Body of pancreas (tissue), 4 donors: Measurements from ENCODE around the gene CHN2. TPM values are rescaled to one million over a fixed set of nuclear protein-coding genes. Genes with fewer than 3 reads are reported as not detected.

Experiments used
- ATAC-seq: fragments of 150-250 bp; one replicate; pipeline ENCODE4 v1.9.1; 2016
- DNase-seq, 4 donors: peaks; one replicate each; pipeline ENCODE4 v3.0.0-alpha.2; 2019
- H3K27ac ChIP-seq, 4 donors: fragments of 200-600 bp; sonication (generic); 1 replicate in 3 of 4; 2 replicates in 1 of 4; pipeline versions ENCODE4 v1.5.1 to v1.6.1; 2016 to 2019; ENCODE audit warnings: mild to moderate bottlenecking in 1 of 4, mixed read lengths in 1 of 4, moderate library complexity in 1 of 4
- H3K27me3 ChIP-seq, 2 donors: fragments of 200-600 bp; sonication (generic); one replicate each; pipeline ENCODE4 v1.6.0; 2016; ENCODE audit warnings: mild to moderate bottlenecking in 1 of 2
- H3K36me3 ChIP-seq, 2 donors: fragments of 200-600 bp; sonication (generic); replicated peaks in 1 of 2; 2 replicates each; pipeline ENCODE4 v1.5.1; 2016; ENCODE audit warnings: low read depth in 2 of 2; ENCODE audit not compliant: insufficient read depth in 1 of 2
- H3K4me1 ChIP-seq: fragments of 200-600 bp; sonication (generic); one replicate; pipeline ENCODE4 v1.6.0; 2016
- H3K4me3 ChIP-seq, 2 donors: fragments of 200-600 bp; sonication (generic); 1 replicate in 1 of 2; 2 replicates in 1 of 2; pipeline ENCODE4 v1.5.1; 2016 to 2019
- H3K9me3 ChIP-seq, 3 donors: fragments of 200-600 bp; sonication (generic); 1 replicate in 2 of 3; 2 replicates in 1 of 3; pipeline ENCODE4 v1.5.1; 2016
- POLR2A ChIP-seq, 3 donors: fragments of 450-650 bp; IDR thresholded peaks; one replicate each; pipeline ENCODE4 v1.6.1; 2016; ENCODE audit warnings: antibody characterized with exemption in 3 of 3, mild to moderate bottlenecking in 2 of 3
- WGBS, 2 donors: methylation state at CpG; one replicate each; pipeline ENCODE4 v1.1.5; 2017; 5-methylcytosine and 5-hydroxymethylcytosine counted together
- intact Hi-C: fragments of 100-400 bp; cut with DNase I; formaldehyde crosslinking; loops from one replicate; pipeline ENCODE4 v1.15.1; 2023
- total RNA-seq, 2 donors: library from RNA; depleted of rRNA; stranded (reverse); fragments of >200 nt; gene quantifications; one replicate each; pipeline ENCODE4 v1.1.0, GENCODE V29; 2016
- TF ChIP-seq, protein P1 (sequence below), 7 experiments: fragments of 450-650 bp in 4 of 7; fragments of 200-600 bp in 3 of 7; sonication (generic) in 3 of 7; IDR thresholded peaks; one replicate each; pipeline ENCODE4 v1.5.1; 2016 to 2019; ENCODE audit warnings: antibody characterized with exemption in 7 of 7

The CHN2 gene
- total RNA-seq, 2 donors from 2014 or later, result 55.7 to 58.6 TPM

DNA sequence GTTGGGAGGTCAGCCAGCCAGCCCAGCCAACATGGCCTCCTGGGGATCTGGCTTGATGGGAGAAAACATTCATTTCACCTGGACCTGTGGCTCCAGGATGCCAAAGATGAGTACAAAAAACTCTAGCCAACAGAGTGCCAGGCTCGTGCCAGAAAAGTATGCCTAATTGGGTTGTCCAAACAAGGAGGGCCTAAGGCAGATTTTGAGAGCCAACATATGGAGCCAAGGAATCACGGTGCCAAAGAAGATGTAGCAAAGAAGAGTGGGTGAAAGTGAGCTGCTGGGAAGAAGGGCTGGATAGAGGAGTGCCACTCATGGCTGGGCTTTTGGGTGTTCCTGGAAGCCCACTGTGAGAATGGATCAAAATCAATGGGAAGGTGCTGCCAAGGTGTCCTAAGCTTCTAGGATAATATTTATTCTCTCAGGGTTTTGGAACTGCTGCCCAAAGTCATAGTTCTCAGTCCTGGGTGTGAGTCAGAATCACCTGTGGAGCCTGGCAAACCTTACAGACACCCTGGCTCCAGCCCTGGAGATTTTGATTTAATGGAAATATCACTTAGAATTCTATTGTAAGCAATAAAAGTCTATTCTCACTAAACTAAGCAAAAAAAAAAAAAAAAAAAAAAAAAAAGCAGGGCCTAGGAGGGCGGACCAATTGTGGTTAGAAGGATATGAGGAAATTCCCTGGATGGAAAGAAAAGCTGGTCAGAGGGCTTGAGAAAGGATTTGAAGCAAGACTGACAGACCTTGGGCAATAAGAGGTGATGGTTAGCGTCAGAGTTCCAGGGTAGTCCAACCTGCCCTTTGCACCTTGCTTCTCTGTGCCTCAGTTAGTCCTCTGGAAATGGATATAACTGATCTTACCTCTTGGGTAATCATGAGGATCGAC is 186.9 kb downstream of the CHN2 start:
- intact Hi-C loops, result no loop called here
- no peak for DNase-seq

DNA sequence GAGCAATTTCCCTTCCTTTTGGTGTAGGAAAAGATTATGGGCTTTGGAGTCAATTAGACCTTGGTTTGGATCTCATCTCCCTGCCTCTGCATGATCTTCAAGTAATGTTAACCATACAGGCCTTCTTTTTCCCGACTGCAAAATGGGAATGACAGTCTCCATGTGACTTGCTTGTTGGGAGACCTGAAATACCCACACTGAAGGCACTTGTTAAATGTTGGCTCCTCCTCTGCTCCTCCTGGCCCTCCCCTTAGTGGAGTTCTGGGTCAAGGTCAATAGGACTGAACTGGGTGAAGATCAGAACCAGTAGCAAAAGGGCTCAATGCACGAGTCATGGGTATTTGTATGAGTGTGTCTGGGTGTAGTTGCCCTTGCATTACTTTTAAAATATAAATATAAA is 189.7 kb downstream of the CHN2 start:
- WGBS, 2 donors, result 58 to 67% methylated on average over 2 of the region's 2 CpGs

More for the DNA sequence above, 186.9 kb downstream of the CHN2 start:
- WGBS, 2 donors, result 76 to 79% methylated on average over 5 of the region's 5 CpGs
- H3K36me3 ChIP-seq, result no peaks in the 10 kb centered on the region
- peaks cover 57% of the 10 kb centered on the region for H3K4me1 ChIP-seq
- no peak for TF ChIP-seq POLR2A (IDR thresholded peaks at IDR 0.05)
- TF ChIP-seq, protein P1, sequence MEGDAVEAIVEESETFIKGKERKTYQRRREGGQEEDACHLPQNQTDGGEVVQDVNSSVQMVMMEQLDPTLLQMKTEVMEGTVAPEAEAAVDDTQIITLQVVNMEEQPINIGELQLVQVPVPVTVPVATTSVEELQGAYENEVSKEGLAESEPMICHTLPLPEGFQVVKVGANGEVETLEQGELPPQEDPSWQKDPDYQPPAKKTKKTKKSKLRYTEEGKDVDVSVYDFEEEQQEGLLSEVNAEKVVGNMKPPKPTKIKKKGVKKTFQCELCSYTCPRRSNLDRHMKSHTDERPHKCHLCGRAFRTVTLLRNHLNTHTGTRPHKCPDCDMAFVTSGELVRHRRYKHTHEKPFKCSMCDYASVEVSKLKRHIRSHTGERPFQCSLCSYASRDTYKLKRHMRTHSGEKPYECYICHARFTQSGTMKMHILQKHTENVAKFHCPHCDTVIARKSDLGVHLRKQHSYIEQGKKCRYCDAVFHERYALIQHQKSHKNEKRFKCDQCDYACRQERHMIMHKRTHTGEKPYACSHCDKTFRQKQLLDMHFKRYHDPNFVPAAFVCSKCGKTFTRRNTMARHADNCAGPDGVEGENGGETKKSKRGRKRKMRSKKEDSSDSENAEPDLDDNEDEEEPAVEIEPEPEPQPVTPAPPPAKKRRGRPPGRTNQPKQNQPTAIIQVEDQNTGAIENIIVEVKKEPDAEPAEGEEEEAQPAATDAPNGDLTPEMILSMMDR (IDR thresholded peaks at IDR 0.05), result no peak
- no peaks in the 10 kb centered on the region for H3K9me3 ChIP-seq
- H3K27me3 ChIP-seq, result no peaks in the 10 kb centered on the region
- H3K27ac ChIP-seq, result no peak overlapping the region
- no peak overlapping the region for H3K4me3 ChIP-seq
- no peak for ATAC-seq

GRCh38 chr7:29385214-29385814 is 190.7 kb downstream of the CHN2 start:
- no peak for TF ChIP-seq POLR2A (IDR thresholded peaks at IDR 0.05)
- TF ChIP-seq, protein P1 (IDR thresholded peaks at IDR 0.05), result no peak
- ATAC-seq, result no peak
- WGBS, 2 donors, result 49 to 57% methylated on average over 4 of the region's 4 CpGs

More for the DNA sequence above, 189.7 kb downstream of the CHN2 start:
- no peaks in the 10 kb centered on the region for H3K36me3 ChIP-seq
- peaks cover 34% of the 10 kb centered on the region for H3K4me1 ChIP-seq
- H3K9me3 ChIP-seq, result no peaks in the 10 kb centered on the region
- ATAC-seq (no peak), DNase-seq (no peak)
- no peak overlapping the region for H3K27ac ChIP-seq
- no peaks in the 10 kb centered on the region for H3K27me3 ChIP-seq
- TF ChIP-seq, protein P1 (IDR thresholded peaks at IDR 0.05), result no peak
- TF ChIP-seq POLR2A (IDR thresholded peaks at IDR 0.05), result no peak
- intact Hi-C loops, result no loop called here
- no peak overlapping the region for H3K4me3 ChIP-seq

GRCh38 chr7:29386196-29386765 is 191.7 kb downstream of the CHN2 start:
- no peak for DNase-seq
- Histone ChIP-seq H3K4me1 (peaks cover 30% of the 10 kb centered on the region), H3K9me3 (no peaks in the 10 kb centered on the region), H3K27ac (no peak overlapping the region), H3K4me3 (no peak overlapping the region), H3K27me3 (no peaks in the 10 kb centered on the region), H3K36me3 (no peaks in the 10 kb centered on the region)
- no peak for ATAC-seq
- intact Hi-C loops, result no loop called here
- 87 to 89% methylated on average over 4 of the region's 4 CpGs for WGBS, 2 donors
- no peak for TF ChIP-seq POLR2A (IDR thresholded peaks at IDR 0.05)
- TF ChIP-seq, protein P1 (IDR thresholded peaks at IDR 0.05), result no peak

More at GRCh38 chr7:29385214-29385814, 190.7 kb downstream of the CHN2 start:
- Histone ChIP-seq H3K27me3 (no peaks in the 10 kb centered on the region), H3K27ac (no peak overlapping the region), H3K36me3 (no peaks in the 10 kb centered on the region), H3K9me3 (no peaks in the 10 kb centered on the region), H3K4me1 (peaks cover 34% of the 10 kb centered on the region), H3K4me3 (no peak overlapping the region)
- DNase-seq, result no peak
- intact Hi-C loops, result no loop called here
